ENCODE data around the gene KRT76.
A peak's percentile ranks its signal among the peaks of the same experiment; 100 is the strongest.

Gene KRT76

GRCh38 chr12:52812749-52813148 is 35.6 kb upstream of the KRT76 start:
- peak; percentile 18 for DNase-seq

DNA sequence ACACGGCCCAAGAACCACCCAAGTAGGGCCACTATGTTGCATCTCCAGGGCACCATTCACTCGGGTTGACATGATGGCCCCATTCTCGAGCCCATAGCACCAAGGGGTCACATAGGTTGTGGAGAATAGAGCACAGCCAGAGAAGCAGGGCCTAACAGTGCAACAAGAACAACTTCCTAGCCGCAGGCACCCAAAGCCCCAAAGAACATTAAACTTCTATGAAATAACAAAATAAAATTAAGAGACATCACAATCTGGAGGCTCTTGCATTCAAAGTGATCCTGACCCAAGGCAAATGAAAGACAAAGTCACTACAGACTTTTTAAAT is 34.9 kb upstream of the KRT76 start:
- DNase-seq, result no peak

- DNase-seq, result no peak
These were observed 34.3 kb upstream of the KRT76 start for GRCh38 chr12:52811191-52812072.

- no peak for DNase-seq
These were observed 33.4 kb upstream of the KRT76 start for GRCh38 chr12:52810554-52810953.

GRCh38 chr12:52809166-52809565 is 32.0 kb upstream of the KRT76 start:
- DNase-seq, result no peak

- no peak for DNase-seq
These were observed 31.5 kb upstream of the KRT76 start for GRCh38 chr12:52808573-52809160.

GRCh38 chr12:52807544-52808470 is 30.7 kb upstream of the KRT76 start:
- DNase-seq, result no peak

DNA sequence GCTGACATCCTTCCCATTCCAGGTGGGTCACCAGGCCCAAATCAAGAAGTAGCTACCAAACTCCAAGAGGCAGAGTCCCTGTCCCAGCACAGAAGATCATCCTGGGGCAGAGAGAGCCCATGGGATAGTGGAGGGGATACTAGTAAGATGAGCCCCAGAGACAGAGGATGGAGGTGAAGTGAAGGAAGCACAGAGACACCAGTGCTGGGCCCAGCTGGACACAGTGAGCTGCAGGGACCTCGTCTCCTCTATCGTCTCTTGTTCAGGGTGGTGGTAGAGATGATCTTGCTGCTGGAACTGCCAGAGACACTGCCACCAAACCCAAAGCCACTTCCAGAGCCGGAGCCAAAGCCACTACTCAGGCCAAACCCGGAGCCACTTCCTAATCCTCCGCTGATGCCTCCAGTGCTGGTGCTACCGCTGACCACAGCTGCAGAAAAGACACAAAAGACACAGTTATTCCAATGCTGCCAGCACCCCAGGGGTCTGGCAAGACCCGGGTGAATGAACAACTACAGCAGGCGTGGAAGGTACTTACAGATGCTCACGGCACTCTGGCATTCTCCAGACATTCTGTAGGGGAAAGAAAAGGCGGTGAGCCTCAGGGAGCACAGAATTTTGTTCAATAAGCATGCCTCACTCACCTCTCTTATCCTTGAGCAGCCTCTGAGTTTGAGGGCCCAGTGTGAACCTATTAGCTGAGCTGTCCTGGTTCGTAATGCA is 29.8 kb upstream of the KRT76 start:
- DNase-seq, result no peak

DNA sequence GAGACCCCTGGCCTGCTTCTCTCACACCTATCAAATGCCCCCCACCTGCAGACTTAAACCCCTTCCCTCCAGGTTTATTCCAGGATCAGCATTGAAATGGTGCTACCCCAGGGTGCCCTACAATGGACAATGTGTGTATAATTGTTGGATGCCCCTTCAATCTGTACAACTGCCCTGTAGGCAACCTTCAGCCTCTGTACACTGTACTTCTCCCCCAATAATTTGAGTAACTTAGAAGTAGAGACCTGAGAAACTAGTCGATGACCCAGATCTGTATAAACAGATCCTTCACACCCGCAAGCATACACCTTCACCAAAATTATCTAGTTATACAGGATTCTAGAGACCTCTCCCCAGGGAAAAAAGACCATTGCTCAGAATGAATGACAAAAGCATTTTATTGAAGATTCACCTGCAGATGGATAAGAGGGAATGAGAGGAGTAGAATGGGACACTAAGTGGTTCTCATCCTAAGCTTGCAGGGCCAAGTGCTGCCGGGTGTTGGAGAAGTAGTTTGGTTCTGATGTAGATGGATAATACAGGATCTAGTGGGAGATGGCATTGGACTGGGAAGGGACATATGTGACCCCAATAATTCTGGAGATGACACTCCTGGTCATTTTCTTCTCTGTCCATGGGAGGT is 29.1 kb upstream of the KRT76 start:
- DNase-seq, result no peak

DNA sequence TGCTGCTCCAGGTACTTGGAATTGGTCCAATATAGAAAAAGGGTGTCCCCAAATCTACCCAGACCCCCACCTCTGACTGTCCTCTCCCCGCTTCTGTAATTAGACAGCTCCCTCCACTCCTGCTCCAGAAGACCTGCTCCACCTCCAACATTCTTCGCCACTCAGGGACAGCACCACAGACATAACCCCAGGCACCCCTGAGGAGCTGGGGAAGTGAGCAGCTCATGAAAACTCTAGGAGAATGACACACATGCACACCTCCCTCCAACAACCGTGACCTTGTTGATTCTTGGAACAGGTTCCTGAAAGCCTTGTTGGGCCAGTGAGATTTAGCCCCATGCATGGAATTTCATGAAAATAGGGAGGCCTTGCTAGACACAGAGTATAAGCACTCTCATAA is 28.6 kb upstream of the KRT76 start:
- no peak for DNase-seq

DNA sequence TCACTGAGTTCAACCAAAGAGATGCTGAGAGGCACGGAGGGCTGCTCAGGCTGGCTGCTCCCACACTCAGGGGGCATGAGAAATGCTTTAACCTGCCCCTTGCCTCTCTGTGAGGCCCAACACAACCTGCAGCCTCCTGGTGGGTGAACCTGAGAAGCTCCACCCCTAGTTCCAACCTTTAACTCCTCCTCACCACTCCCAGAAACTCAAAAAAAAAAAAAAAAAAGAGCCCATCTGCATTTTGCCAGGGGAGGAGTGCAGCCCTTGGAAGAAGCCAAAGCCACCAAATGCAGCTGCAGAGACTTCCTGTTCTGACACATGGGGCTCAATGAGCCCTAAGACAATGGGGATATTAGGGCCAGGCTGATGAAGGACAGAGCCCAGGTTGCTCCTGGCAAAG is 27.9 kb upstream of the KRT76 start:
- DNase-seq, result peak; percentile 47

GRCh38 chr12:52802442-52802841 is 25.3 kb upstream of the KRT76 start:
- no peak for DNase-seq

- DNase-seq, result no peak
These were observed 24.6 kb upstream of the KRT76 start for GRCh38 chr12:52801773-52802172.

GRCh38 chr12:52800259-52800917 is 23.2 kb upstream of the KRT76 start:
- DNase-seq, result no peak

DNA sequence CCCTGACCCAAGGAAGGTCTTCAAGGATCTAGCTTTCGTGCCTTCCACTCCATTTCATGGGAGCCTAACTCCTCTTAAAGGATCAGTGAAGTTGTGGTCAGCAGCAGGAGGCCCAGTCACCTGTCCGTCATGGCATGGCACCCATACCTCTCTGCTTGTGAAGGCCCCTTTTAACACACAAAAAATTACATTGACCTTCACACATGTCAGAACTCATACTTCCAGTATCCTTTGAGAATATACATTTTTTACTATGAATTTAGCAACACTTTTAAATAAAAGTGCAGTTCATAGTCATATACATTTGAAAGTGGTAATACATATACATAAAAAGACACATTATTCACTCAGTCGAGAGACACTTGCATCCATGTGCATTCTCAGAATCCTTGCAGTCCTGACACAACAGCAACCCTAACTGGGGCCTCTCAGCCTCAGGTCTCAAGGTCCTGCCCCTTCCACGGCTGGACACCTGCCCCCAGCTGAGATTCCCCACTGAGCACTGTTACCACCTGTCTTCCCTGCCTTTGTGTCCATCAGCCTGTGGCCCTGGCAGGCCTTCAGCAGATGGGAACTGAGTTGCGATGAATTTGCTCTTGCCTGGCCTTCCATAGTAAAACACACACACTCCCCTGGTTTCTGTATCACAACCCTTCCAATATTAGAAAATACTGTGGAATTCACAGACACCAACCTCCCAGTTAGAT is 22.5 kb upstream of the KRT76 start:
- DNase-seq, result no peak

- no peak for DNase-seq
These were observed 21.7 kb upstream of the KRT76 start for GRCh38 chr12:52798671-52799504.

DNA sequence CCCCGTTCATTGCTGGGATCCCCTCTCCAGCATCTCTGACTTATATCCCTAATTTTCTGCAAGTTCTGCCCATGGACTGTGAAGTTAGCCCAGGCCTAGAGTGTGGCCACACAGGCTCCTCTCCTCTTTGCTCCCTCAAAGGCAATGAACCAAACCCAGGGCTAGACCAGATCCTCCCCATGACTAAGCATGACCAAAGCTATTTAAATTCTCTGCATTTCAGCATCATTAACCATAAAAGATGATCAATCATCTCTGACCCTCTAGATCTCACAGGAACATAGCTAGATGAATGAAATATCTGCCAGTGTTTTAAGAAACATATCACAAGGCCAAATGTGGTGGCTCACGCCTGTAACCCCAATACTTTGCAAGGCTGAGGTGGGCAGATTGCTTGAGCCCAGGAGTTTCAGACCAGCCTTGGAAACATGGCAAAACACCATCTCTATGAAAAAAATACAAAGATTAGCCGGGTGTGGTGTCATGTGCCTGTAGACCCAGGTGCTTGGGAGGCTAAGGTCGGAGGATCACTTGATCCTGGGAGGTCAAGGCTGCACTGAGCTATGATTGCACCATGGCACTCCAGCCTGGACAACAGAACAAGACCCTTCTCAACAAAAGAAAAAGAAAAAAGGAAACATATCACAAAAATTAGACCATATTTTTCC is 21.0 kb upstream of the KRT76 start:
- DNase-seq, result peak; percentile 47

- DNase-seq, result no peak
These were observed 20.4 kb upstream of the KRT76 start for GRCh38 chr12:52797529-52797894.

DNA sequence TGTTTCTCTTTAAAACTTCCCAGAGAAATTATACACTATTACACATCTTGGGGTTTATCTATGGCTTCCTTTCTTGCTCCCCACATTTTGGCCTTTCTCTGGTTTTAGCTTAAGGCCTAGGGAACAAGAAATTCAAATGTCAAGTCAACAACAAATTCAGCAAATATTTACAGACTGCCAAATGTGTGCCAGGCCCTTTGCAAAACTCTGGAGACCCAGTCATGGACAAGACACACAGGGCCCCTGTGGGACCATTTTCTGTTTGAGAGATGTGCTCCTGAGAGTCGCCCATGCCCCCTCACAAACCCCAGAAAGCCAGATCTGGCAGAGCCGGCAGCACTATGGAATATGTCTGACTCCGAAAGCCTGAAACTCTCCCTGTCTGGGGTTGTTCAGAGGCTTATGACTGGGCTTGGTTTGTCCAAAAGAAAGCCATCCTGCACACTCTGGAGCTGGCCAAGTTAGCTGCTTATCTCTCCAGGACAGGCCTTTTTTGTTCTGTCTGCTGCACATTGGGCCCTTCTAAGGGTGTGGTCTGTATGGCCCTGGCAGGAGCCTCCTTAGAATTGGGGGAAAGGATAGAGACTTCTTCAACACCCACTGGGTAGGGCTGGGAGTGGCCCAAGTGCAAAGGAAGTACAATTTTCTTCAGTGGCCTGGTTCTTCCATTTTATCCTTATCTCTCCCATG is 19.8 kb upstream of the KRT76 start:
- DNase-seq, result peak; percentile 96

Measured in hematopoietic multipotent progenitor cell treated with erythropoietin and hydrocortisone succinate and interleukin-3 and kit ligand, for 4 days (in vitro differentiated cells).